ENCODE measurements around the gene NAP1L4.

NAP1L4 gene

DNA sequence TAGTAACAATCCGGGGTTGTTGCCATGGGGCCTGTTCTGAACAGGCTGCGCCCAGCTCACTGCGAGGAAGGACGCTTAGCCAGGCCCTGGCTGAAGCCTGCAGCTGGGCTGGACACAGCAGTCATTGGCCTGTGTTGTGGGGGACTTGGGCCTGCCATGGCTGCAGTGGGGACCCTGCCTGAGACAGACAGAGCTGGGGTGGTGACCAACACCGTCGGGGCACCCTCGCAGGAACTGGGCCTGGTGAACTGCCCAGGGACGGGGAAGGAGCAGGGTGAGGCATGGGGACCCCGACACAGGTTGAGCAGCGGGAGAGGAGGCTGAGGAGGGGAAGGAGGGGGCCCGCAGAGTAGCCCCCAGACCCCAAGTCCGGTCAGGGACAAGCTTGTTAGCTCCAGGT, 71.8 kb downstream of the NAP1L4 start:
- H3K4me3 ChIP-seq (ENCODE audit: low read depth, low read length) = no peak overlapping the region
- no peak for DNase-seq (ENCODE audit: low read depth, low spot score)
- TF ChIP-seq, protein P1, sequence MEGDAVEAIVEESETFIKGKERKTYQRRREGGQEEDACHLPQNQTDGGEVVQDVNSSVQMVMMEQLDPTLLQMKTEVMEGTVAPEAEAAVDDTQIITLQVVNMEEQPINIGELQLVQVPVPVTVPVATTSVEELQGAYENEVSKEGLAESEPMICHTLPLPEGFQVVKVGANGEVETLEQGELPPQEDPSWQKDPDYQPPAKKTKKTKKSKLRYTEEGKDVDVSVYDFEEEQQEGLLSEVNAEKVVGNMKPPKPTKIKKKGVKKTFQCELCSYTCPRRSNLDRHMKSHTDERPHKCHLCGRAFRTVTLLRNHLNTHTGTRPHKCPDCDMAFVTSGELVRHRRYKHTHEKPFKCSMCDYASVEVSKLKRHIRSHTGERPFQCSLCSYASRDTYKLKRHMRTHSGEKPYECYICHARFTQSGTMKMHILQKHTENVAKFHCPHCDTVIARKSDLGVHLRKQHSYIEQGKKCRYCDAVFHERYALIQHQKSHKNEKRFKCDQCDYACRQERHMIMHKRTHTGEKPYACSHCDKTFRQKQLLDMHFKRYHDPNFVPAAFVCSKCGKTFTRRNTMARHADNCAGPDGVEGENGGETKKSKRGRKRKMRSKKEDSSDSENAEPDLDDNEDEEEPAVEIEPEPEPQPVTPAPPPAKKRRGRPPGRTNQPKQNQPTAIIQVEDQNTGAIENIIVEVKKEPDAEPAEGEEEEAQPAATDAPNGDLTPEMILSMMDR (IDR thresholded peaks at IDR 0.05; ENCODE audit: low read depth, low read length) = no peak
- in situ Hi-C loops (cut with HindIII; ENCODE audit: low sequenced_read_pairs) = no loop called here

DNA sequence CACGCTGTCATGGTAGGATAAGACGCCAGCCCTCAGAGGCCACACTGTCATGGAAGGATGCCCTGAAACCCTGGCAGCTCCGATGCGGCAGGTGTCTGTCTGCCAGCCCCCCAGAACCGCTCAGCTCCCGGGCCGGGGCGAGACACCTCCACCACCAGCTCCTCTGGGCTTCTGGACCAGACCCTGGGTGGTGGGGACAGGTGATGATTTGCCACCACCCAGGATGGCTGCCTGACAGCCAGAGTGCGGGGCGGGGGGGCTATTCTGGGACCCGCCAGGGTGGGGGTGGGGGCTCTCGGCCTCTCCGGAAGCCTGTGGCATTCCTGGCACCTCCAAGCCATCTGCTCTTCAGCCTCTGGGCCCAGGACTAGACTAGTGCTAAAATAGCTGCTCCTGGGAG, 72.3 kb downstream of the NAP1L4 start:
- in situ Hi-C loops (cut with HindIII; ENCODE audit: low sequenced_read_pairs) = no loop called here
- DNase-seq (ENCODE audit: low read depth, low spot score) = no peak
- H3K4me3 ChIP-seq (ENCODE audit: low read depth, low read length) = no peak overlapping the region
- TF ChIP-seq, protein P1 (IDR thresholded peaks at IDR 0.05; ENCODE audit: low read depth, low read length) = no peak

DNA sequence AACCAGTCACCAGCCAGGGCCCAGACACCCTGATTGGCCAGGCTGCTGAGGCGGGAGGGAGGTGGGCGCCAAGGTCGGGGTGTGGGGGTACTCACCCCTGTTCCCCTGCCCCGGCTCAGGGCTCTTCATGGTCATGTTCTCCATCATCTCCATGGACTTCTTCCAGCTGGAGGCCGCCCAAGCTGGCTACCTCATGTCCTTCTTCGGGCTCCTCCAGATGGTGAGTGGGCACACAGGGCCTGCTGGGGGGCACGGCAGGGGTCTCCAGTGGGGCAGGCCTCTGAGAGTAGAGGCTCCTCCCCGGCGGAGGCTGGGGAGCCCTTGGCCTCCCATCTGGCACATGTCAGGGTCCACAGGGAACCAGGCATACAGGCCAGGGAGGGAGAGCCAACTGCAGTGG, 72.9 kb downstream of the NAP1L4 start:
- TF ChIP-seq, protein P1 (IDR thresholded peaks at IDR 0.05; ENCODE audit: low read depth, low read length) = no peak
- in situ Hi-C loops (cut with HindIII; ENCODE audit: low sequenced_read_pairs) = no loop called here
- H3K4me3 ChIP-seq (ENCODE audit: low read depth, low read length) = no peak overlapping the region
- DNase-seq (ENCODE audit: low read depth, low spot score) = no peak

DNA sequence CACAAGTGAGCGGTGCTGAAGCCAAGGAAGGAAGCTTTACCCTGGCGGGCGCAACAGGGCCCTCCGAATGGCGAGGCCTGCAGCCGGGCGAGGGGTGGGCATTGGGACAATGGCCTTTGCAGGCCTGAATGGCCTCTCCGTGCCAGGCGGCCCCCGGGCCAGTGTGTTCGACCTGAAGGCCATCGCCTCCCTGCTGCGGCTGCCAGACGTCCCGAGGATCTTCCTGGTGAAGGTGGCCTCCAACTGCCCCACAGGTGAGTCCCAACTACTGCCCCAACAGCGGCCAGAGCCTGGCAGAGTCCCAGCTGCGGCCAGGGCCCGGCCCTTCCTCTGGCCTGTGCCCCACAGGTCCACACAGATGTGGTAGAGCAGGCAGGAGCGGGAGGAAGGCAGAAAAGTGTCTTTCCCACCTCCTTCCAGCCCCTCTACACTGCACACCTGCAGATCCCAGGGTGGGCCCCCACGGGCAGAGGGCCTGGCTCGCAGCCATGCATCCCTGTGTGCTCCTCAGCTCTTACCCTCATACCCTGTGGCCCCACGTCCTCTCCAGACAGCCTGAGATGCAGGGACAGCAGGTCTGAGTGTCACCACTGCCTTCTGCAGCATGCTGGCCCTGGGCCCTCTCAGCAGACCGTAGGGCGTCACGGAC, 74.2 kb downstream of the NAP1L4 start:
- TF ChIP-seq, protein P1 (IDR thresholded peaks at IDR 0.05; ENCODE audit: low read depth, low read length) = no peak
- H3K4me3 ChIP-seq (ENCODE audit: low read depth, low read length) = no peak overlapping the region
- no peak for DNase-seq (ENCODE audit: low read depth, low spot score)
- in situ Hi-C loops (cut with HindIII; ENCODE audit: low sequenced_read_pairs) = no loop called here

DNA sequence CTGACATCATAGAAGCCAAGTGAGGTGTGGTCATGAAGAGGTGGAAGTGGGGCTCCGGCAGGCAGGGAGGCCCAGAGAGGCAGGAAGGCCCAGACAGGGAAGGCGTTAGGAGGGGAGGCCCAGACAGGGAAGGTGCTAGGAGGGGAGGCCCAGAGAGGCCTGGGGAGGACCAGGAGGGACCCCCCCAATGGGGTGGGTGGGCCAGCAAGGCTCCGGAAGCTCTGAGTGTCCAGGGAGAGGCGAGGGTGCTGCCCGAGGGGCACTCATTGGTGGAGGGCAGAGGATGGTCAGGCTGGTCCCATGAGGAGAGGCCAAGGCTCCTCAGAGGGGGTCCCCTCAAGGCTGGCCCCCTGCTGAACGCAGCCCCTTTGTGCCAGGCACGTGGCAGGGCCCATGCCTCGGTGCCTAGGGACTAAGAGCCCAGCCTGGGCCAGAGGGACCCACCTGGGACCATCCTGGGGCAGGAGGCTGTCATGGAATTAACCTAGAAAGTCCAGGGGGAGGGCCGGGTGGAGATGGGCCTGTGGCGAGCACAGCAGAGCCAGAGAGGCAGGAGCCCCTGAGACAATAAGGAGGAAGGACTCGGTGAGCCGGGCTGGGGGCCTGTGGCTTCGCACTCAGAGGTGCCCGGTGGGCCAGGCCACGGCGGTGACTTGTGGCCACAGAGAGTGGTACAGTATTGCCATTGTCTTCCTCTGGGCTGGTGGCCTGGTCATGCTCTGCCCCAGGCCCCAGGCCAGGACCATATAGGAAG, 75.1 kb downstream of the NAP1L4 start:
- TF ChIP-seq, protein P1 (IDR thresholded peaks at IDR 0.05; ENCODE audit: low read depth, low read length) = no peak
- DNase-seq (ENCODE audit: low read depth, low spot score) = no peak
- no peak overlapping the region for H3K4me3 ChIP-seq (ENCODE audit: low read depth, low read length)
- in situ Hi-C loops (cut with HindIII; ENCODE audit: low sequenced_read_pairs) = no loop called here

DNA sequence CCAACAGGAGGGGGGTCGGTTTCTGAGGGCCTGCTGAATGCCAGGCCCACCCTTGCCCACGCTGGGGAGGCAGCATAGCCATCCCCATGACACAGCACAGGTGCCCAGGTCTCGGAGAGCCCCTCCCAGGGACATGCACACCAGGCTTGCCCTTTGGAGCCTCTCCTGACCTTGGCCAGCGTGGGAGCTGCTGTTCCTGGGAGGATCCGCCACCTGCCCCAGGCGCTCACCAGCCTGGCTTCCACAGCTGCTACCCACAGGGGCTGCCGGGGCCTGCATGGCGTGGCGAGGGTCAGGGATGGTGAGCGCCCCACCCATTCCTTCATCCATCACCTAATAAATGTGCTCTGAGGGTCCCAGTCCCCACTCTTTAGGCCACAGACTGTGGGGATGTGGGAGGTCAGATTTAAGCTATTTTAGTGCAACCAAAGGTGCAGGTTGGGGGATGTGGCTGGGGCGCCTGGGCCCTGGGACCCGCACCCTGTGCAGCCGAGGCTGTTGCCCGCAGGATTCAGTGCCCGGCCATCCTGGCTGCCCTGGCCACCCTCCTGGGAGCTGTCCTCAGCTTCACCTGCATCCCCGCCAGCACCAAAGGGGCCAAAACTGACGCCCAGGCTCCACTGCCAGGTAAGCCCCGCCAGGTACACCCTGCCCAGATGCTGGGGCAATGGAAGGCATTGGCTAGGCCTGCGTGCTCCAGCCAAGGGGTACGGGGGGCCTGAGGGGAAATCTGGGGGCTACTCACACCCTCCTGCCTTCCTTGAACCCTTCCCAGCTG, 75.8 kb downstream of the NAP1L4 start:
- H3K4me3 ChIP-seq (ENCODE audit: low read depth, low read length) = no peak overlapping the region

More for the DNA sequence above, 75.8 kb downstream of the NAP1L4 start:
- in situ Hi-C loops (cut with HindIII; ENCODE audit: low sequenced_read_pairs) = no loop called here
- TF ChIP-seq, protein P1 (IDR thresholded peaks at IDR 0.05; ENCODE audit: low read depth, low read length) = no peak
- DNase-seq (ENCODE audit: low read depth, low spot score) = no peak
